ENCODE measurements around the gene MAPK14. TPM values are rescaled to one million over a fixed set of nuclear protein-coding genes. Genes with fewer than 3 reads are reported as not detected.

Gene MAPK14
- total and polyA plus RNA-seq, 12 donors = 9.2 to 38.1 (median 29.3) TPM

DNA sequence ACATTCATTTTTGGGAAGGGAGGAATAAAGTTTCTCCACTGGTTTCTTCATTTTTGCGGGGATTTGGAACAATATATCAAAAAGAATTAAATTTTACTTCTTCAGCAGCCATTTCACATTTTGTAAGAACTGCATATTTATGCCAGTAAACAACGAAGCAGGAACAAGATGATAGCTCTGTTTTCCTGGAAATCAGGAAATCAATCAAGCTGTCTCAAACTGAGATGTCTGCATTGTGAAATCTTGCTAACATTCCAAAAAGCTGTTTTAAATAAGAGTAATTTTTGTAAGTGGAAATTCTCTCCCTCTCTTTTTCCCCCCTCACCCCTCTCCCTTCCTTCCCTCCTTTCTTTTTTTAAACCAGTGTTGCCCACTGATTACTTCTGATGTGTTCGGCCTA is 122.7 kb downstream of the MAPK14 start:
- Histone ChIP-seq H3K4me3 (no peak overlapping the region), H3K27ac (peak overlapping the region in 1 of 10 donors; percentile 36), H3K27me3 (no peaks in the 10 kb centered on the region), H3K4me1 (peaks cover 0 to 27% (median 0%) of the 10 kb centered on the region in 9 donors), H3K9me3 (peaks cover 0 to 4% (median 0%) of the 10 kb centered on the region in 11 donors), H3K36me3 (no peaks in the 10 kb centered on the region)
- 63 to 76% methylated on average over 3 of the region's 3 CpGs for WGBS, 2 donors
- intact Hi-C loops (cut with DNase I) = no loop called here
- DNase-seq (no peak), ATAC-seq (no peak)
- TF ChIP-seq, protein P1, sequence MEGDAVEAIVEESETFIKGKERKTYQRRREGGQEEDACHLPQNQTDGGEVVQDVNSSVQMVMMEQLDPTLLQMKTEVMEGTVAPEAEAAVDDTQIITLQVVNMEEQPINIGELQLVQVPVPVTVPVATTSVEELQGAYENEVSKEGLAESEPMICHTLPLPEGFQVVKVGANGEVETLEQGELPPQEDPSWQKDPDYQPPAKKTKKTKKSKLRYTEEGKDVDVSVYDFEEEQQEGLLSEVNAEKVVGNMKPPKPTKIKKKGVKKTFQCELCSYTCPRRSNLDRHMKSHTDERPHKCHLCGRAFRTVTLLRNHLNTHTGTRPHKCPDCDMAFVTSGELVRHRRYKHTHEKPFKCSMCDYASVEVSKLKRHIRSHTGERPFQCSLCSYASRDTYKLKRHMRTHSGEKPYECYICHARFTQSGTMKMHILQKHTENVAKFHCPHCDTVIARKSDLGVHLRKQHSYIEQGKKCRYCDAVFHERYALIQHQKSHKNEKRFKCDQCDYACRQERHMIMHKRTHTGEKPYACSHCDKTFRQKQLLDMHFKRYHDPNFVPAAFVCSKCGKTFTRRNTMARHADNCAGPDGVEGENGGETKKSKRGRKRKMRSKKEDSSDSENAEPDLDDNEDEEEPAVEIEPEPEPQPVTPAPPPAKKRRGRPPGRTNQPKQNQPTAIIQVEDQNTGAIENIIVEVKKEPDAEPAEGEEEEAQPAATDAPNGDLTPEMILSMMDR (IDR thresholded peaks at IDR 0.05) = no peak

DNA sequence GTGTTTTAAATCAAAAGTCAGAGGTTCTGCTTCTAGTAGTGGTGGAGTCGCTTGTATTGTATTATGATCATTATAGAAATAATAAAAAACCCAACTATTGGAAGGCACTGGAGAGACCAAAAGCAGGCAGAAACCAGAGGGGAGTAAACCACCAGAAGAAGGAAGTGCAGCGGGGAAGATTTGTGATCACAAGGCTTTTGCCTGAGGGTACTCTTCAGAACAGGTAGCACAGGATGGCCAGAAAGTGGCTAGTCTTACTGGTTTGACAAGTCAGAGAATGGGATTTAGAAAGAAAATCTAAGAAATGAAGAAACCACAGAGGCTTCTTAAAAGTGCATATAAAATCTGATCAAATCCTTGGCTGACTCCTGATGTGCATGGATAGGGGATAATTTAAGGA is 126.7 kb downstream of the MAPK14 start:
- TF ChIP-seq, protein P1 (IDR thresholded peaks at IDR 0.05) = no peak
- WGBS, 2 donors = 95% methylated on average over 2 of the region's 2 CpGs
- no peak for DNase-seq
- no peaks in the 10 kb centered on the region for H3K36me3 ChIP-seq
- H3K27ac ChIP-seq = no peak overlapping the region
- no peaks in the 10 kb centered on the region for H3K27me3 ChIP-seq
- intact Hi-C loops (cut with DNase I) = no loop called here
- no peak for ATAC-seq
- H3K4me3 ChIP-seq = no peak overlapping the region
- peaks cover 0 to 11% (median 0%) of the 10 kb centered on the region in 9 donors for H3K4me1 ChIP-seq
- H3K9me3 ChIP-seq = peaks cover 0 to 14% (median 0%) of the 10 kb centered on the region in 11 donors

DNA sequence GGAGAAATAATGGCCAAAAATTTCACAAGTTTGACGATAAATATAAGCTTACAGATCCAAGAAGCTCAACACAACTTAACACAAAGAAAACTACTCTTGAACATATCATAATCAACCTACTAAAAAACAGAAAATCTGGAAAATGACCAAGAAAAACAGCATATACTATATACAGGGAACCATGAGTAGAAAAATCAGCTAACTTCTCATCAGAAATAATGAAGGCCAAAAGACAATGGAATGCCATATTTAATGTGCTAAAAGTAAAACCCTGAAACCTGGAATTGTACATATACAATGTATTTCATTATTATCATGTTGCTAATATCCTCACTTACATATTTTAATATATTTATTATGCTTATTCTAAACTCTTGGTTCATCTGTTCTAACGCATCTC is 128.1 kb downstream of the MAPK14 start:
- no peaks in the 10 kb centered on the region for H3K36me3 ChIP-seq
- no peak for DNase-seq
- no peaks in the 10 kb centered on the region for H3K27me3 ChIP-seq
- H3K9me3 ChIP-seq = peaks cover 0 to 16% (median 0%) of the 10 kb centered on the region in 11 donors
- TF ChIP-seq, protein P1 (IDR thresholded peaks at IDR 0.05) = no peak
- ATAC-seq = no peak
- H3K4me3 ChIP-seq = no peak overlapping the region
- no peak overlapping the region for H3K27ac ChIP-seq
- 92 to 98% methylated on average over 2 of the region's 2 CpGs for WGBS, 2 donors
- intact Hi-C loops (cut with DNase I) = no loop called here
- H3K4me1 ChIP-seq = no peaks in the 10 kb centered on the region

DNA sequence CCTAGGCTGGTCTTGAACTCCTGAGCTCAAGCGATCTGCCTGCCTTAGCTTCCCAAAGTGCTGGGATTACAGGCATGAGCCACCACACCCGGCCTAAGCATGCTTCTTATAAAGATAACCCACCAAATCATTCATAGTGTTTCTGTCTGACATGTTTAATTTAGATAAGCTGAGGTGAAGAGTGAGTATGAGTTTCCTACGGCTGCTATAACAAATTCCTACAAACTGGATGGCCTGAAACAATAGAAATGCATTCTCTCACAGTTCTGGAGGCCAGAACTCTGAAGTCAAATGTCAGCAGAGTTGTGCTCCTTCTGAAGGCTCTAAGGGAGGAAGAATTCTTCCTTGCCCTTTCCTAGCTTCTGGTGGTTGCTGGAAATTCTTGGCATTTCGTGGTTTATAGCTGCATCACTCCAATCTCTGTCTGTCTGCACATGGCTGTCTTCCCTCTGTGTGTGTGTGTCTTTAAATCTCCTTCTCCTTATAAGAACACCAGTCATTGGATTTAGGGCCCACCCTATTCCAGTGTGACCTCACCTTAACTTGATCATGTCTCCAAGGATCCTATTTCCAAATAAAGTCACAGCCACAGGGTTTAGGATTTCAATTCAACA is 132.6 kb downstream of the MAPK14 start:
- intact Hi-C loops (cut with DNase I) = no loop called here
- H3K4me1 ChIP-seq = no peaks in the 10 kb centered on the region
- DNase-seq (no peak), ATAC-seq (no peak)
- no peaks in the 10 kb centered on the region for H3K27me3 ChIP-seq
- H3K27ac ChIP-seq = no peak overlapping the region
- no peaks in the 10 kb centered on the region for H3K36me3 ChIP-seq
- TF ChIP-seq, protein P1 (IDR thresholded peaks at IDR 0.05) = no peak
- 82 to 87% methylated on average over 4 of the region's 4 CpGs for WGBS, 2 donors
- H3K4me3 ChIP-seq = no peak overlapping the region
- peaks cover 0 to 16% (median 0%) of the 10 kb centered on the region in 11 donors for H3K9me3 ChIP-seq

Other genes with a start within 250 kb of the MAPK14 start
- not detected for gene CLPSL1, start 246.8 kb upstream of the MAPK14 start, total RNA-seq
- not detected for gene CLPSL1, start 246.8 kb upstream of the MAPK14 start, polyA plus RNA-seq
- 1 to 10 TPM in 7 of 10 donors, not detected in 3; 1.9 to 4.2 (median 3.3) TPM for gene CLPS, start 230.5 kb upstream of the MAPK14 start, total RNA-seq
- gene CLPS, start 230.5 kb upstream of the MAPK14 start, polyA plus RNA-seq = under 1 TPM in 1 of 2 donors, not detected in 1; 0.81 TPM
- gene LHFPL5, start 222.5 kb upstream of the MAPK14 start, total RNA-seq = not detected
- gene LHFPL5, start 222.5 kb upstream of the MAPK14 start, polyA plus RNA-seq = not detected
- gene SRPK1, start 106.7 kb upstream of the MAPK14 start, total RNA-seq = 10 to 100 TPM; 13.8 to 25.6 (median 17.8) TPM
- gene SRPK1, start 106.7 kb upstream of the MAPK14 start, polyA plus RNA-seq = 1 to 10 TPM; 6.0 to 6.6 TPM
- under 1 TPM in 5 of 10 donors, not detected in 5; 0.07 to 0.11 (median 0.10) TPM for gene SLC26A8, start 3.2 kb upstream of the MAPK14 start, total RNA-seq
- gene SLC26A8, start 3.2 kb upstream of the MAPK14 start, polyA plus RNA-seq = under 1 TPM in 1 of 2 donors, not detected in 1; 0.03 TPM
- 1 to 10 TPM in 4 of 10 donors, under 1 TPM in 6; 0.11 to 5.0 (median 0.69) TPM for gene MAPK13, start 102.7 kb downstream of the MAPK14 start, total RNA-seq
- 1 to 10 TPM in 1 of 2 donors, under 1 TPM in 1; 0.95 to 1.3 TPM for gene MAPK13, start 102.7 kb downstream of the MAPK14 start, polyA plus RNA-seq
- gene BRPF3, start 168.9 kb downstream of the MAPK14 start, total RNA-seq = 10 to 100 TPM; 14.1 to 20.5 (median 16.2) TPM
- gene BRPF3, start 168.9 kb downstream of the MAPK14 start, polyA plus RNA-seq = 1 to 10 TPM; 6.3 to 8.5 TPM
- gene PNPLA1, start 242.3 kb downstream of the MAPK14 start, total RNA-seq = under 1 TPM in 2 of 10 donors, not detected in 8; 0.21 to 0.28 TPM
- gene PNPLA1, start 242.3 kb downstream of the MAPK14 start, polyA plus RNA-seq = not detected